ENCODE measurements around the gene BAZ2B. TPM values are rescaled to one million over a fixed set of nuclear protein-coding genes. Genes with fewer than 3 reads are reported as not detected.

The BAZ2B gene
- total and polyA plus RNA-seq, 12 donors = 18.9 to 137 (median 68.0) TPM

GRCh38 chr2:159497847-159498246 lies 118.5 kb downstream of the BAZ2B start:
- no peak for DNase-seq
- H3K36me3 ChIP-seq (replicated peaks in 1 of 2) = no peaks in the 10 kb centered on the region
- intact Hi-C loops (cut with DNase I) = no loop called here
- H3K27ac ChIP-seq = peak overlapping the region in 3 of 5 donors; percentile 2 to 33 (median 3)
- H3K27me3 ChIP-seq = no peaks in the 10 kb centered on the region
- H3K9me3 ChIP-seq (replicated peaks in 1 of 3) = no peaks in the 10 kb centered on the region
- H3K4me1 ChIP-seq (replicated peaks in 1 of 2) = no peaks in the 10 kb centered on the region
- WGBS, 4 donors = 86 to 94% (median 92%) methylated on average over 2 of the region's 2 CpGs
- TF ChIP-seq POLR2A (IDR thresholded peaks at IDR 0.05) (no peak), CTCF (IDR thresholded peaks at IDR 0.05) (no peak)
- H3K4me3 ChIP-seq = no peak overlapping the region

GRCh38 chr2:159497256-159497655 lies 119.1 kb downstream of the BAZ2B start:
- peak in 4 of 7 donors; percentile 11 to 35 (median 31) for DNase-seq
- H3K4me1 ChIP-seq (replicated peaks in 1 of 2) = no peaks in the 10 kb centered on the region
- H3K27ac ChIP-seq = peak overlapping the region in 4 of 5 donors; percentile 2 to 33 (median 12)
- H3K27me3 ChIP-seq = no peaks in the 10 kb centered on the region
- H3K4me3 ChIP-seq = no peak overlapping the region
- H3K9me3 ChIP-seq (replicated peaks in 1 of 3) = no peaks in the 10 kb centered on the region
- intact Hi-C loops (cut with DNase I) = no loop called here
- TF ChIP-seq CTCF (IDR thresholded peaks at IDR 0.05) = no peak
- no peak for TF ChIP-seq POLR2A (IDR thresholded peaks at IDR 0.05)
- H3K36me3 ChIP-seq (replicated peaks in 1 of 2) = no peaks in the 10 kb centered on the region

- DNase-seq = no peak
- intact Hi-C loops (cut with DNase I) = no loop called here
- 95 to 100% (median 96%) methylated on average over 2 of the region's 2 CpGs for WGBS, 4 donors
Observed at GRCh38 chr2:159489476-159489875, 126.9 kb downstream of the BAZ2B start.

GRCh38 chr2:159484532-159484931 lies 131.8 kb downstream of the BAZ2B start:
- 74 to 84% (median 78%) methylated on average over 2 of the region's 2 CpGs for WGBS, 4 donors
- intact Hi-C loops (cut with DNase I) = no loop called here

More at GRCh38 chr2:159489476-159489875, 126.9 kb downstream of the BAZ2B start:
- TF ChIP-seq POLR2A (IDR thresholded peaks at IDR 0.05) (no peak), CTCF (IDR thresholded peaks at IDR 0.05) (no peak)
- Histone ChIP-seq H3K27ac (no peak overlapping the region), H3K36me3 (replicated peaks in 1 of 2) (no peaks in the 10 kb centered on the region), H3K4me3 (no peak overlapping the region), H3K4me1 (replicated peaks in 1 of 2) (peaks cover 0 to 6% of the 10 kb centered on the region in 2 donors), H3K27me3 (no peaks in the 10 kb centered on the region), H3K9me3 (replicated peaks in 1 of 3) (no peaks in the 10 kb centered on the region)

More at GRCh38 chr2:159484532-159484931, 131.8 kb downstream of the BAZ2B start:
- Histone ChIP-seq H3K9me3 (replicated peaks in 1 of 3) (no peaks in the 10 kb centered on the region), H3K27ac (no peak overlapping the region), H3K4me1 (replicated peaks in 1 of 2) (peaks cover 0 to 6% of the 10 kb centered on the region in 2 donors), H3K36me3 (replicated peaks in 1 of 2) (no peaks in the 10 kb centered on the region), H3K27me3 (no peaks in the 10 kb centered on the region), H3K4me3 (no peak overlapping the region)
- no peak for DNase-seq
- TF ChIP-seq CTCF (IDR thresholded peaks at IDR 0.05) (no peak), POLR2A (IDR thresholded peaks at IDR 0.05) (no peak)

Measured in adrenal gland (tissue), 12 donors.